ENCODE measurements around the gene COPG1. TPM values are rescaled to one million over a fixed set of nuclear protein-coding genes. Genes with fewer than 3 reads are reported as not detected.

Gene COPG1
- total RNA-seq, 1 experiment from 2014 or later = 157 TPM

DNA sequence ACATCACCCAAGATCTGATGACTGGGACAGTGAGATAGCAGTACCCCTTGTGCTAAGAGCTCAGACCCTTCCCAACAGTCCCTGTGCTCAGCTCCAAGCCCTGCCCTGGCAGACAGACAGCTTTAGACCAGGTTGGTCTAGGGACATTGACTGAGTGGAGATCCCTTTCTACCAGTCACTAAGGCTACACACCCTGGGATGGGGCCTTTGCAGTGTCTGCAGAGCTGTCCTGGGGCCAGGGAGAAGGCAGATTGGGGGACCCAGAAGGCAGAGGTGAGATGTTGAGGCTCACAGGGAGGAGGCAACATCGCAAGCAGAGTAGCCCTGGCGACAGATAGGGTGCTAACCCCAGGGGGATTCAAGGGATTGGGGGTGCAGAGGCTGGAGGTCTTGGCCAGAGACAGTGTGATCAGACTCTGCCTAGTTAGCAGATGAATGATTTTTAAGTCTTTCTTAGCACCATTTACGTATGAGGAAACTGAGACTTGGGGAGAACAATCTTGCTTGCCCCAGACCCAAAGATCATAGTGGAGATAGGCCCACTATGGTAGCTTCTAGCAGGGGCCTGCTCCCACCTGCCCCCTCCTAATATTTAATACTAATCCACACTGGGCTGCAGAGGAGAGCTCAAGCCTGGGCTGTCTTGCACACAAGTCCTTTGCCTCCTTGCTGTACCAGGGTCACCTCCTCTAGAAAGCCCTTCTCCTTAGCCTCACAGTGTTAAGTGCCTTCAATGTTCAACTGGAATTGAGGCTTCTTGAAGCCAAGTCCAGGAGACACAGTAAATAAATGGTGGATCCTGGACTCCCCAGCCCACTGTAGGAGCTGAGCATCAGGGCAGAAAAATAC, 61.9 kb downstream of the COPG1 start:
- BruUV-seq (replicated peaks) = no TSS peak

DNA sequence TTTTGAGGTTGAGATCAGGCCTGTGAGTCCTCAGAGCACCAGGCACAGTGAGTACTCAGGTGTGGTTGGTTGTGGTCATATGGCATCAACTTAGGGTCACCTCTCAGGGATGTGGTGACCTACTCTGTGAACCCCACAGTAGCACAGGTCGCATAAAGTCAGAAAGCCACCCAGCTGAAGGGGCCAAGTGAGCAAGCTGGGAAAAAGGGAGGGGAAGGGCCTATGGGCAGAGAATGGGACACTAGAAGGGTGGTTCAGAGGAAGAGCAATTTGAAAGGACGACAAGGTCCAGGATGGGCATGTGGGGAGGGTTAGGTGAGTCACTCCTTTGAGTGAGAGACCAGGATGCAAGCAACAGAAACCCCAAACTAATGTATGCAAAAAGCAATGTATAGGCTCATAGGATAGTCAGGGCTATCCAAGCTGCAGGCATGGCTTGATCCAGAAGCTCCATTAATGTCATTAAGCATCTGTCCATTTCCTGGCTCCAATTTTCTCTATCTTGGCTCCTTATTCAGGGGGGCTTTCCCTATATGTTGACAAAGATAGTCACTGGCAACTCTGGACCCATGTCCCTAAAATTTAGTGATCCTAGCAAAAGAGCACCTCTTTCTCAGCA, 62.7 kb downstream of the COPG1 start:
- CTCF ChIA-PET = no interaction called here
- TF ChIP-seq EZH2 (IDR thresholded peaks at IDR 0.05; ENCODE audit: borderline replicate concordance, low read depth, low read length, poor library complexity, severe bottlenecking) = no peak
- TF ChIP-seq CTCF (conservative IDR thresholded peaks at IDR 0.05; ENCODE audit: low read depth, low read length) = no peak
- no peaks in the 10 kb centered on the region for H3K36me3 ChIP-seq (ENCODE audit: insufficient read depth, low read length, poor library complexity, severe bottlenecking)
- intact Hi-C loops (cut with micrococcal nuclease; ENCODE audit: unreplicated experiment) = no loop called here
- H3K27ac ChIP-seq (ENCODE audit: low read depth, low read length, poor library complexity, severe bottlenecking) = no peak overlapping the region
- BruUV-seq (replicated peaks) = no TSS peak
- DNase-seq (ENCODE audit: low spot score) = no peak
- H3K4me1 ChIP-seq (ENCODE audit: insufficient read depth, low read length, poor library complexity, severe bottlenecking) = peaks cover 9% of the 10 kb centered on the region
- H3K9me3 ChIP-seq (ENCODE audit: low read depth, low read length, poor library complexity, severe bottlenecking) = no peaks in the 10 kb centered on the region
- H3K27me3 ChIP-seq (replicated peaks; ENCODE audit: insufficient read depth, low read depth, low read length, poor library complexity) = no peaks in the 10 kb centered on the region
- H3K4me3 ChIP-seq (ENCODE audit: low read depth, low read length, poor library complexity, severe bottlenecking) = no peak overlapping the region
- POLR2A ChIA-PET (ENCODE audit: low non-redundant PET) = no interaction called here

More for the DNA sequence above, 61.9 kb downstream of the COPG1 start:
- ChIA-PET POLR2A (ENCODE audit: low non-redundant PET) (no interaction called here), CTCF (no interaction called here)
- intact Hi-C loops (cut with micrococcal nuclease; ENCODE audit: unreplicated experiment) = no loop called here
- no peaks in the 10 kb centered on the region for H3K9me3 ChIP-seq (ENCODE audit: low read depth, low read length, poor library complexity, severe bottlenecking)
- H3K36me3 ChIP-seq (ENCODE audit: insufficient read depth, low read length, poor library complexity, severe bottlenecking) = no peaks in the 10 kb centered on the region
- no peak overlapping the region for H3K4me3 ChIP-seq (ENCODE audit: low read depth, low read length, poor library complexity, severe bottlenecking)
- TF ChIP-seq CTCF (conservative IDR thresholded peaks at IDR 0.05; ENCODE audit: low read depth, low read length) (no peak), EZH2 (IDR thresholded peaks at IDR 0.05; ENCODE audit: borderline replicate concordance, low read depth, low read length, poor library complexity, severe bottlenecking) (no peak)
- no peak for DNase-seq (ENCODE audit: low spot score)
- no peaks in the 10 kb centered on the region for H3K27me3 ChIP-seq (replicated peaks; ENCODE audit: insufficient read depth, low read depth, low read length, poor library complexity)
- no peak overlapping the region for H3K27ac ChIP-seq (ENCODE audit: low read depth, low read length, poor library complexity, severe bottlenecking)
- peaks cover 8% of the 10 kb centered on the region for H3K4me1 ChIP-seq (ENCODE audit: insufficient read depth, low read length, poor library complexity, severe bottlenecking)

DNA sequence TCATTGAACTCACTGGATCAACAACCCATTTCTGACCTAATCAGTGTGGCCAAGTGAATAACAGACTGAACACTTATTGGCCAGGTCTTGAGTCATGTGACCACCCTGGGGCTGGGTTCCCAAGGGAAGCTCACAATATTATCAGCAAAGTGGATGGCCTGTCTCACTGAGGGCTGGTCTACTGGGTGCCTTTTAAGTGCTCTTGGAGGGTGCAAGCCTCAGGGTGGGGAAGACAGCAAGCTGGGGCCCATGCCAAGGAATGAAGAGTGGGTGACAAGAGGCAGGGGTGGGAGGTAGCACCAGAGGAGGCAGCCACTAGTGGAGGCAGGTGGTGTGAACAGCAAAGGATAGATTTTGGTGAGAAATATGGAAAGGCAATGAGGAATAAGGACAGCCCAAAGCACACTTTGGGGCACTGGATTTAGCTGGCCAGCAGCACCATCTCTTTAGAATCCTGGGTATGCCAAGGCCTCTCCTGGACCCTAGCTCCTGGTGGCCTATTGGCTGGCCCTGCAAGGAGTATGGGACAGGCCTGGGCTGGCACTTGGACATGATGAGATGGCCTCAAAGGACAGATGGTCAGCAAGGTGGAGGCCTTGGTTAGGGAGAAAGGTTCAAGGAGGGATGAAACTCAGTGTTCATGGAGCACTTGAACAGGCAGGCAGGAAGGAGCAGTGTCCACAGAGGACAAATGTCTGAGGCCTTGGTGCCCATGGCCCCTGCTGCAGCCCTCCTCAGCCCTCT, 63.4 kb downstream of the COPG1 start:
- no peaks in the 10 kb centered on the region for H3K36me3 ChIP-seq (ENCODE audit: insufficient read depth, low read length, poor library complexity, severe bottlenecking)
- ChIA-PET POLR2A (ENCODE audit: low non-redundant PET) (no interaction called here), CTCF (no interaction called here)
- H3K9me3 ChIP-seq (ENCODE audit: low read depth, low read length, poor library complexity, severe bottlenecking) = no peaks in the 10 kb centered on the region
- H3K27me3 ChIP-seq (replicated peaks; ENCODE audit: insufficient read depth, low read depth, low read length, poor library complexity) = no peaks in the 10 kb centered on the region
- no peak overlapping the region for H3K4me3 ChIP-seq (ENCODE audit: low read depth, low read length, poor library complexity, severe bottlenecking)
- H3K4me1 ChIP-seq (ENCODE audit: insufficient read depth, low read length, poor library complexity, severe bottlenecking) = peaks cover 11% of the 10 kb centered on the region
- intact Hi-C loops (cut with micrococcal nuclease; ENCODE audit: unreplicated experiment) = no loop called here
- no TSS peak for BruUV-seq (replicated peaks)
- TF ChIP-seq CTCF (conservative IDR thresholded peaks at IDR 0.05; ENCODE audit: low read depth, low read length) (no peak), EZH2 (IDR thresholded peaks at IDR 0.05; ENCODE audit: borderline replicate concordance, low read depth, low read length, poor library complexity, severe bottlenecking) (no peak)
- no peak for DNase-seq (ENCODE audit: low spot score)
- no peak overlapping the region for H3K27ac ChIP-seq (ENCODE audit: low read depth, low read length, poor library complexity, severe bottlenecking)
